Activated CD8-positive, alpha-beta memory T cell treated with anti-CD3 and anti-CD28 coated beads, Interleukin-2, amount 10 ng/mL, durations not matched to agents 7 days and 5 days (primary cell): ENCODE measurements around the gene CHTF8. TPM values are rescaled to one million over a fixed set of nuclear protein-coding genes. Genes with fewer than 3 reads are reported as not detected.
A peak's percentile ranks its signal among the peaks of the same experiment; 100 is the strongest.
"Not testable (repeated sequence)": the region's sequence is repeated elsewhere in the genome, so short reads cannot be mapped to it uniquely, and the experiment has no call there.

ENCODE experiments used
- ATAC-seq: fragments of 150-1000 bp; cut with Tn5 transposase; one replicate; pipeline ENCODE4 v1.10.0; 2021; ENCODE audit warnings: moderate library complexity
- CTCF ChIA-PET: fragments of 350-600 bp; sonication (Branson Sonifier 250); formaldehyde crosslinking; loops from one replicate; lab custom pipeline; 2021; ENCODE audit warnings: antibody characterized with exemption; lab: Charles Lee
- DNase-seq: peaks from one replicate; pipeline ENCODE4 v3.0.0-alpha.2; 2020
- H3K27ac Mint-ChIP-seq: one replicate; pipeline ENCODE4 v1.8.0; 2021; ENCODE audit warnings: mild to moderate bottlenecking, mixed read lengths
- H3K27me3 Mint-ChIP-seq: one replicate; pipeline ENCODE4 v1.8.0; 2021; ENCODE audit warnings: mixed read lengths
- H3K36me3 Mint-ChIP-seq: one replicate; pipeline ENCODE4 v1.8.0; 2021; ENCODE audit warnings: mild to moderate bottlenecking, mixed read lengths
- H3K4me1 Mint-ChIP-seq: one replicate; pipeline ENCODE4 v1.8.0; 2021; ENCODE audit warnings: mixed read lengths
- H3K4me3 Mint-ChIP-seq: one replicate; pipeline ENCODE4 v1.8.0; 2021; ENCODE audit warnings: mild to moderate bottlenecking, moderate library complexity, mixed read lengths
- H3K9me3 Mint-ChIP-seq: one replicate; pipeline ENCODE4 v1.8.0; 2022; ENCODE audit warnings: low read depth, mixed read lengths
- total RNA-seq, 2 experiments: library from RNA; stranded (reverse); gene quantifications; one replicate each; pipeline ENCODE4 v1.2.3, GENCODE V29; 2021

CHTF8 gene
- total RNA-seq, 2 experiments from 2014 or later: 133 to 147 TPM

DNA sequence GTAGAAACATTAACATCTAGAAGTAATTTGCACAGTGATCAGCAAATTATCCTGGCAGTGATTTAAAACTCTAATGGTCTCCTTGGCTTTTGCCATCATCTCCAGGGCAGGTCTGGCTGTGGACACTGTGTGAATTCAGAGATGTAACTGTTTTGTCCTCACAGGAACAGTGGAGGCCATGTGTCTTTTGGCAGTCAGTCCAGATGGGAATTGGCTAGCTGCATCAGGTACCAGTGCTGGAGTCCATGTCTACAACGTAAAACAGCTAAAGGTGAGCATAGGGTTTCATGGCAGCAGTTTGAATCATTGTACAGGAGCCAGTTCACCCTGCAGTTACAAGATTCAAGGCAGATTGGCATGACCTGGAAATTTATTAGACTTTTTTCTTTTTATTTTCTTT lies 27.8 kb upstream of the CHTF8 start:
- Mint-ChIP-seq H3K4me1 (peaks cover 3% of the 10 kb centered on the region), H3K27ac (peak overlapping the region; percentile 46), H3K36me3 (peaks cover 58% of the 10 kb centered on the region), H3K27me3 (no peaks in the 10 kb centered on the region), H3K9me3 (no peaks in the 10 kb centered on the region), H3K4me3 (no peak overlapping the region)
- CTCF ChIA-PET: interaction anchor here (1.2 kb wide), 1 partner anchor 126 kb away, joined by 4 read pairs; no protein-coding TSS in a partner anchor
- DNase-seq (no peak), ATAC-seq (no peak)

DNA sequence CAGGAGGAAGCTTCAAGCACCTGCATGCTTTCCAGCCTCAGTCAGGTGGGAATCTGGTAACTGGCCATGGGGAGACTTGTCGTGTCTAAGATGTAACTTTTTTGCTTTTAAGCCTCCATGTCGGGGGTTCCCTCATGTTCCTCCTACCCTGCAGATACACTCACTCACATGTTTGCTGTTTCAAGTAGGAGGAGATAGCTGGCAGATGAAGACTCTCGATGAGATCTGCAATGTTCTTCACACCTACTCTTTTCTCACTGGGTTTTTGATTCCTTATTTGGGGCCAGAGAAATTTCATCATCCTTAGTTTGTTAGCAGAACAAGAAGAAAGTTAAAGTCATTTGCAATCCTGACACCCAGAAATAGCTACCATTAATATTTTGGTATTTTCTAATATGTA lies 24.8 kb upstream of the CHTF8 start:
- ATAC-seq: no peak
- Mint-ChIP-seq H3K27ac (peak overlapping the region; percentile 9), H3K27me3 (no peaks in the 10 kb centered on the region), H3K36me3 (peaks cover 57% of the 10 kb centered on the region), H3K9me3 (no peaks in the 10 kb centered on the region), H3K4me3 (no peak overlapping the region), H3K4me1 (no peaks in the 10 kb centered on the region)
- DNase-seq: no peak
- CTCF ChIA-PET: interaction anchor here (1.2 to 1.7 kb wide), 2 partner anchors 33 to 129 kb away, joined by 3 to 4 read pairs; no protein-coding TSS in a partner anchor

DNA sequence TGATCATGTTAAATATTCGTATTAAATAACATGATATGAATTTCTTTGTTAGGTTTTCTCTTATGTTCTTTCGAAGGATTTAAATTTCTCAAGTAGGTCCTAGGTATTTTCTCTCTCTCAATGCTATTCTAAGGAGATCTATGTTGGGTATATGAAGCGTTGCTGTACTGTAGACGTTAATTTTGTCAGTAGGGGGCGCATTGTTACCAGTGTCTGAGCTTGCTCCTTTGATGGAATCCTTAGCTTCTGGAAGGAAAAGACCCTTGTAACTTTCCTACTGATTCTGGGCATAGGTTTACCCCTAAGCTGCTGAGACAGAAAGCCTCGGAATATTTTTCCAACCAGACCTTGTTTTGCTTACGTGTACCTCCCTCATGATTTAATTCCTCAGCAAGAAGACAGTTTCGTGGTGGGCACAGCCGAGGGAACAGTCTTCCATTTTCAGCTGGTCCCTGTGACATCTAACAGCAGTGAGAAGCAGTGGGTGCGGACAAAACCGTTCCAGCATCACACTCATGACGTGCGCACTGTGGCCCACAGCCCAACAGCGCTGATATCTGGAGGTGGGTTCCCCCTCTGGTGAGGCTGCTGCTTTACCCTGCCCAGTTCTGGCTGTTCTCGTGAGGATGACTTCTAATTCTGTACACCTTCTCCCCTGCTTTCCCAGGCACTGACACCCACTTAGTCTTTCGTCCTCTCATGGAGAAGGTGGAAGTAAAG lies 17.9 kb upstream of the CHTF8 start:
- no peak overlapping the region for H3K27ac Mint-ChIP-seq
- ATAC-seq: peak; percentile 85
- H3K4me1 Mint-ChIP-seq: peaks cover 2% of the 10 kb centered on the region
- no peak overlapping the region for H3K4me3 Mint-ChIP-seq
- no peaks in the 10 kb centered on the region for H3K9me3 Mint-ChIP-seq
- DNase-seq: peak; percentile 53
- H3K36me3 Mint-ChIP-seq: peaks cover 40% of the 10 kb centered on the region
- CTCF ChIA-PET: interaction anchor here (0.5 to 7.5 kb wide), 21 partner anchors 10 to 178 kb away, joined by 3 to 93 read pairs (median 5); partner anchors contain the start of genes CHTF8 and UTP4
- no peaks in the 10 kb centered on the region for H3K27me3 Mint-ChIP-seq

DNA sequence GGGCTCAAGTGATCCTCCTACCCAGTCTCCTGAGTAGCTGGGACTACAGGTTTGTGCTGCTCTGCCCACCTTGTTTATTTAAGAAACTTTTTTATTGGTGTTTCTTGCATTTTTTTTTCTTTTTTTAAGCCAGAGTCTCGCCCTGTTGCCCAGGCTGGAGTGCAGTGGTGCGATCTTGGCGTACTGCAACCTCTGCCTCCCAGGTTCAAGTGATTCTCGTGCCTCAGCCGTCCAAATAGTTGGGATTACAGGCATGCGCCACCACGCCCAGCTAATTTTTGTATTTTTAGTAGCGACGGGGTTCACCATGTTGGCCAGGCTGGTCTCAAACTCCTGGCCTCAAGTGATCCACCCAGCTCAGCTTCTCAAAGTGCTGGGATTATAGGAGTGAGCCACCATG lies 17.2 kb upstream of the CHTF8 start:
- CTCF ChIA-PET: interaction anchor here (1.0 to 7.5 kb wide), 16 partner anchors 10 to 165 kb away, joined by 3 to 93 read pairs (median 5); partner anchors contain the start of genes CHTF8 and UTP4
- not testable (repeated sequence) for DNase-seq, H3K27me3 Mint-ChIP-seq, H3K4me3 Mint-ChIP-seq, H3K27ac Mint-ChIP-seq, H3K9me3 Mint-ChIP-seq, H3K4me1 Mint-ChIP-seq, ATAC-seq
- peaks cover 39% of the 10 kb centered on the region for H3K36me3 Mint-ChIP-seq

DNA sequence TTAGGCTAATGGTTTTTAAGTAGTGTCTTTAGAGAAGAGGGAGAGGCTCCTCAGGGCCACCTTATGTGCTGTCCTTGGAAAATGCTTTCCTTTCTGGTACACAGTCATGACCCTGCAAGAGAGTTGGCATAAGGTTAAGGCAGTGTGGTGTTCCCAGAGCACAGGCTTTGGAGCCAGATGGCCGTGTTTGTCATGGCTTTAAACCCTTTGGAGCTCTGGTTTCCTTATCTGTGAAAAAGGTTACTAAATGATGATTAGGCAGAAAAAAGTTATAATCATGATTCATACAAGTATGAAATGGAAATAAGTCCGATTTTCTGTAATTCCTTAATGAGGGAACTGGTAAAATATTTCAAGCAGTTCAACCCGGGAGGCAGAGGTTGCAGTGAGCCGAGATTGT lies 13.3 kb upstream of the CHTF8 start:
- Mint-ChIP-seq H3K27me3 (no peaks in the 10 kb centered on the region), H3K4me1 (peaks cover 2% of the 10 kb centered on the region), H3K36me3 (peaks cover 41% of the 10 kb centered on the region), H3K4me3 (no peak overlapping the region), H3K27ac (no peak overlapping the region), H3K9me3 (no peaks in the 10 kb centered on the region)
- CTCF ChIA-PET: interaction anchor here (7.5 kb wide), 1 partner anchor 141 kb away, joined by 93 read pairs; no protein-coding TSS in a partner anchor
- DNase-seq (no peak), ATAC-seq (no peak)

DNA sequence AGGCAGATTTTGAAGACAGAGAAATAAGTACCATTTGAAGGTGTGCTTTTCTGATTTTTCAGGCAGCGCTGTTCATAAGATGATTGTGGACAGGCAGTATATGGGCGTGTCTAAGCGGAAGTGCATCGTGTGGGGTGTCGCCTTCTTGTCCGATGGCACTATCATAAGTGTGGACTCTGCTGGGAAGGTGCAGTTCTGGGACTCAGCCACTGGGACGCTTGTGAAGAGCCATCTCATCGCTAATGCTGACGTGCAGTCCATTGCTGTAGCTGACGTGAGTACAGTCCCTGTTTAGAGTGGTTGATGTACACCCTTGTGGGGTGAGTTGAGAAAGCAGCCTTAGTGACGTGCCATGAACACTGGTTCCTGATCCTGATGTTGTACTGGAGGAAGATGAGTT lies 10.7 kb upstream of the CHTF8 start:
- Mint-ChIP-seq H3K4me1 (no peaks in the 10 kb centered on the region), H3K27ac (no peak overlapping the region), H3K36me3 (peaks cover 49% of the 10 kb centered on the region)

DNA sequence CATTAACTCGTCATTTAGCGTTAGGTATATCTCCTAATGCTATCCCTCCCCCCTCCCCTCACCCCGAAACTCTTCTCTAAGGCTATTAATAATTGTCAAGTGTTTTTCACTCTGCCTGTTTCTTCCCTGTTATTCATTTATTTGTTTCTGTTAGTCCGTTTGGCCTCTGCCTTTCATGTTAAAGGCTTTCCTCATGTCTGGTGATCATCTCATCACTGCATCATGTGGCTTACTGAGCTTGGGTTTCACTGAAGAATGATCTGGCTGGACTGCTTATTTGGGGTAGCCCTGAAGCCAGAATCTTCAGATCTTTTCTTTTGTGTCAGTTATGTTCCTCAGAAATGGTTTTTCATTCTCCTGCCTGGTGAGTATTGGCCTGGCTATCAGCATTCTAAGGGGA lies 9.5 kb upstream of the CHTF8 start:
- H3K4me1 Mint-ChIP-seq: peaks cover 5% of the 10 kb centered on the region
- CTCF ChIA-PET: no interaction called here
- H3K4me3 Mint-ChIP-seq: no peak overlapping the region
- ATAC-seq (no peak), DNase-seq (no peak)
- H3K27ac Mint-ChIP-seq: no peak overlapping the region
- peaks cover 51% of the 10 kb centered on the region for H3K36me3 Mint-ChIP-seq
- no peaks in the 10 kb centered on the region for H3K9me3 Mint-ChIP-seq
- no peaks in the 10 kb centered on the region for H3K27me3 Mint-ChIP-seq

More for the DNA sequence above, 10.7 kb upstream of the CHTF8 start:
- CTCF ChIA-PET: no interaction called here
- DNase-seq (no peak), ATAC-seq (no peak)
- Mint-ChIP-seq H3K27me3 (no peaks in the 10 kb centered on the region), H3K4me3 (no peak overlapping the region), H3K9me3 (no peaks in the 10 kb centered on the region)

DNA sequence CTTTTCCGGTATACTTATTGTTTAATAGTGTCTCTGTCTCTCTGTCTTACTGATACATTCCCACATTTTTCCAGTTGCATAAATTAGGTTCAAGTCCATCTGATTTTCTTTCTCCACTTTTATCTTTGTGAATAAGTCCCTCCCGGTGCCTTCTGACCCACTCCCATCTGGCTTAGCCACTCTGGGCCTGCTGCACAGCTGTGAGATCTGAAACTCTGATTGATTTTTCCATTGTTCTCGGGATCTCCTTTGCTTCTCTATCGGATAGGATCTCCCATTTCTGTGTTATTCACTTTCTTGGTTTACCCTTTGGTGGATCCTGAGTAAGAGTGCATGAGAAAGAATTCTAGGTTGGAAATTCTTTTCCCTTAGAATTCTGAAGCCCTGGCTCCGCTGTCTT lies 8.6 kb upstream of the CHTF8 start:
- CTCF ChIA-PET: interaction anchor here (1.2 kb wide), 1 partner anchor 154 kb away, joined by 3 read pairs; no protein-coding TSS in a partner anchor
- H3K4me3 Mint-ChIP-seq: no peak overlapping the region
- H3K9me3 Mint-ChIP-seq: no peaks in the 10 kb centered on the region
- peaks cover 9% of the 10 kb centered on the region for H3K4me1 Mint-ChIP-seq
- no peak for ATAC-seq
- no peaks in the 10 kb centered on the region for H3K27me3 Mint-ChIP-seq
- no peak overlapping the region for H3K27ac Mint-ChIP-seq
- DNase-seq: no peak
- peaks cover 51% of the 10 kb centered on the region for H3K36me3 Mint-ChIP-seq

DNA sequence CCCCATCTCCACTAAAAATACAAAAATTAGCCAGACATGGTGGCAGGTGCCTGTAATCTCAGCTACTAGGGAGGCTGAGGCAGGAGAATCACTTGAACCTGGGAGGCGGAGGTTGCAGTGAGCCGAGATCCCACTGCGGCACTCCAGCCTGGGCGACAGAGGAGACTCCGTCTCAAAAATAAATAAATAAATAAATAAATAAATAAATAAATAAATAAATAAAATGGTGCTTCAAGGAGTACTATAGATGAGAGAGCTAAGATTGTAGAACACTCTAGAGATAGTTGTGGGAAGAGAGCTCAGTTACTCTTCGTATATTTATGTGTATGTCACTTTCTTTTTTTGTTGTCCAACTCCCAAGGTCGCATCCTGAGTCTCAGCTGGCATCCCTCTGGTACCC lies 7.1 kb upstream of the CHTF8 start:
- not testable (repeated sequence) for ATAC-seq, H3K27ac Mint-ChIP-seq, H3K9me3 Mint-ChIP-seq, DNase-seq, H3K4me3 Mint-ChIP-seq, H3K27me3 Mint-ChIP-seq
- CTCF ChIA-PET: interaction anchor here (0.7 to 1.3 kb wide), 2 partner anchors 11 to 309 kb away, joined by 4 to 5 read pairs; no protein-coding TSS in a partner anchor
- Mint-ChIP-seq H3K4me1 (peaks cover 16% of the 10 kb centered on the region), H3K36me3 (peaks cover 49% of the 10 kb centered on the region)

DNA sequence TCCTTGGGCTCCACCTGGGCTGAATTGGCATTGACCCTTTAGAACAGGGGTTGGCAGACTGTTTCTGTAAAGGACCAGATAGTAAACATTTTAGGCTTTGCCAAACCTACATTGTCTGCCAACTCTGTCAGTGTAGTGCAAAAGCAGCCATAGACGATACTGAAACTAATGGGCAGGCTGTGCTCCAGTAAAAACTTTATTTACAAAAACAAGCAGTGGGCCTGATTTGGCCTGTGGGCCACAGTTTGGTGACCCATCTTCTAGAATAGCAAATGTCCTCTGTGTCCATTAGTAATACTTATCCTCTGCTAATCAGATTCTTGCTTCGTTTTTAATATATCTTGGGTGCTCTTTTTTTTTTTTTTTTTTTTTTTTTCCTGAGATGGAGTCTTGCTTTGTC lies 6.2 kb upstream of the CHTF8 start:
- H3K27me3 Mint-ChIP-seq: no peaks in the 10 kb centered on the region
- H3K4me1 Mint-ChIP-seq: peaks cover 24% of the 10 kb centered on the region
- peaks cover 51% of the 10 kb centered on the region for H3K36me3 Mint-ChIP-seq
- H3K4me3 Mint-ChIP-seq: no peak overlapping the region
- DNase-seq (no peak), ATAC-seq (no peak)
- no peak overlapping the region for H3K27ac Mint-ChIP-seq
- H3K9me3 Mint-ChIP-seq: no peaks in the 10 kb centered on the region
- CTCF ChIA-PET: interaction anchor here (0.7 to 1.4 kb wide), 2 partner anchors 12 to 309 kb away, joined by 4 read pairs; no protein-coding TSS in a partner anchor

DNA sequence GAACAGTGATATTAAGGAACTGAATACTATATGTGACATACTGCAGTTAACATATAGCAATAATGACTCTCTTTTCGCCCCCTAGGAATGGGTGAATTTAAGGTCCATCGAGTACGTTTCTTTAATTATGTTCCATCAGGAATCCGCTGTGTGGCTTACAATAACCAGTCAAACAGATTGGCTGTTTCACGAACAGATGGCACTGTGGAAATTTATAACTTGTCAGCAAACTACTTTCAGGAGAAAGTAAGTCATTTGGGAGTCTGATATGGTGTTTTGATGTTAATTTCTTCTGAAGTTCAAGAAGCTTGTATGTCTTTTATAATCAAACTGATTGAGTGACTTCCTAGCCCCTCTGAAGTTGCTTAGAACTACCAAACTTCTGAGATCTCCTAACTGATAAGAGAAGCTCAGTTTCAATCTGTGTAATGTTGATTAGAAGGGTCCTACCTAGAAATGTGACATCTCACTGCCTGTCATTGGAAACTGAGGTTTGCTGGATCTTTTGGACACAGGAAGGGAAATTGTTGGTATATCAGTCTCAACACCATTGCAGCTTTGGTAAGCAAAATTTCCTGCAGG lies 1.1 kb upstream of the CHTF8 start:
- DNase-seq: no peak
- H3K4me3 Mint-ChIP-seq: peak overlapping the region; percentile 95
- H3K27me3 Mint-ChIP-seq: no peaks in the 10 kb centered on the region
- peaks cover 49% of the 10 kb centered on the region for H3K4me1 Mint-ChIP-seq
- no peaks in the 10 kb centered on the region for H3K9me3 Mint-ChIP-seq
- peaks cover 25% of the 10 kb centered on the region for H3K36me3 Mint-ChIP-seq
- H3K27ac Mint-ChIP-seq: peak overlapping the region; percentile 87
- CTCF ChIA-PET: interaction anchor here (0.8 to 2.9 kb wide), 5 partner anchors 9 to 177 kb away, joined by 3 to 18 read pairs (median 4); partner anchors contain the start of gene SNTB2
- ATAC-seq: no peak

DNA sequence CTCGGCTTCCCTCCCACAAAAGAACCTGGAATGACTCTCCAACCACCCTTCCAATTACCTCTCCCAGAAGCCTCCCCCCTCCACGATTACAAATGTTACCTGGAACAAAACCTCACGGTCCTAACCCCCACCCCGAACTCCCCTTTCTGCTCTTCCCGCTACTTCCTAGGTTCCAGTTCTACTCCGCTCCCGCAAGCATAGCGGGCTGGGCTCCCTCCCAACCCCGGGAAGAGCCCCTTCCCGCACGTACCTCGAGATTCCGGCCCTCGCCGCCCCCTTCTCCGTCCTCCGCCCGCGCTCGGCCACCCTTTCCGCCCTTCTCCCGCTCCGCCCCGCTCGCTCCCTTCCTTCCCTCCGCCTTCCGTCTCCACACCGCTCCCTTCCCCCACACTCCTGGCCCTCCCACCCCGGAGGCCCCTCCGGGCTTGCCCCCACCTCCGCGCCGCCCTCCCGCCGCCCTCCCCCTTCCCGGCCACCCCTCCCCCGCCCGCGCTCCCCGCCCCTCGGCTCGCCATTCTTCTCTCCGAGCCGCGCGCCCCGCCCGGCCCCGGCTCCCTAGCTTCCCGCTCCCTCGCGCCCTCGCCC lies 457 bp downstream of the CHTF8 start:
- Mint-ChIP-seq H3K9me3 (no peaks in the 10 kb centered on the region), H3K4me3 (peak overlapping the region; percentile 95), H3K4me1 (peaks cover 50% of the 10 kb centered on the region), H3K27ac (peak overlapping the region; percentile 87), H3K27me3 (no peaks in the 10 kb centered on the region), H3K36me3 (peaks cover 23% of the 10 kb centered on the region)
- CTCF ChIA-PET: interaction anchor here (0.9 to 2.9 kb wide), 3 partner anchors 8 to 887 kb away, joined by 3 to 18 read pairs (median 12); partner anchors contain the start of gene PLA2G15
- ATAC-seq (peak; percentile 54), DNase-seq (peak; percentile 85)

DNA sequence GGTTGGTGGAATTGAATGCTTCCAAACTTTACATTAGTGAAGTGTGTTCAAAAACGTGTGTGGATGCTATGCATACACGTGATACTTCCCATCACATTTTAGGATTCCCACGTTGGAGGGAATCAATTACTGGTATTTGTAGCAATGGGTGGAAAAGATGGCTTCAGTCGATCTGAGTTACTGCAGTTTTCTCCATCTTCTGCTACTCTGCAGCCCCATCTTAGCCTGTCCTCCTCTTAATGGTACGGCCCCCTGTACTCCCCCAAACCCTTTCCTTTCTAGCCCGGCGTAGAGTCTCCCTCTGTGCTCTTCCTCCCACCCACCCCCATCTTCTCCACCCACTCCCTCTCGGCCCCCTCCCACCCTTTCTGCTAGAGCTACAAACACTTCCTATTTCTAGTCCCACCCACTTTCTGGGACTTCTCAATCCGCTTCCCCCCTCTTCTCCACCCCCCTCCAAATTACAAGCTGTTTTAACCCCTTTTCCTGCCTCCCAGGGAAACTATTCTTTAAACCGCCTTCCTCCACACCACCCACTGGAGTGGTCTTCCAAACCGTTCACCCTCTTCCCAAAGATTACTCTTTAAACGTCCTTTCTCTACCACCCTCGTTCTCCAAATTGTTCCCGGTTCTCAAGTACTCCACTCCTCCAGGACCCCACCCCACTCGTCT lies 1.1 kb downstream of the CHTF8 start:
- peak overlapping the region; percentile 85 for H3K27ac Mint-ChIP-seq
- H3K36me3 Mint-ChIP-seq: peaks cover 18% of the 10 kb centered on the region
- H3K9me3 Mint-ChIP-seq: no peaks in the 10 kb centered on the region
- peak overlapping the region; percentile 95 for H3K4me3 Mint-ChIP-seq
- DNase-seq: no peak
- ATAC-seq: no peak
- H3K4me1 Mint-ChIP-seq: peaks cover 46% of the 10 kb centered on the region
- CTCF ChIA-PET: interaction anchor here (0.9 kb wide), 1 partner anchor 887 kb away, joined by 3 read pairs; the partner anchor contains the start of gene PLA2G15
- H3K27me3 Mint-ChIP-seq: no peaks in the 10 kb centered on the region
